ENCODE results near the gene PAX3. TPM values are rescaled to one million over a fixed set of nuclear protein-coding genes. Genes with fewer than 3 reads are reported as not detected.

PAX3 gene
- total RNA-seq, 2 experiments from 2014 or later, result not detected

- Mint-ChIP-seq H3K27ac (no peak overlapping the region), H3K27me3 (ENCODE audit: low read depth) (peaks cover 87% of the 10 kb centered on the region), H3K9me3 (no peaks in the 10 kb centered on the region), H3K36me3 (ENCODE audit: low read depth) (no peaks in the 10 kb centered on the region), H3K4me1 (ENCODE audit: low read depth) (peaks cover 17% of the 10 kb centered on the region), H3K4me3 (no peak overlapping the region)
- intact Hi-C loops (cut with micrococcal nuclease), result no loop called here
- DNase-seq, result no peak
- CTCF ChIA-PET, result no interaction called here
Observed at GRCh38 chr2:222291485-222291841, 7.3 kb downstream of the PAX3 start.

DNA sequence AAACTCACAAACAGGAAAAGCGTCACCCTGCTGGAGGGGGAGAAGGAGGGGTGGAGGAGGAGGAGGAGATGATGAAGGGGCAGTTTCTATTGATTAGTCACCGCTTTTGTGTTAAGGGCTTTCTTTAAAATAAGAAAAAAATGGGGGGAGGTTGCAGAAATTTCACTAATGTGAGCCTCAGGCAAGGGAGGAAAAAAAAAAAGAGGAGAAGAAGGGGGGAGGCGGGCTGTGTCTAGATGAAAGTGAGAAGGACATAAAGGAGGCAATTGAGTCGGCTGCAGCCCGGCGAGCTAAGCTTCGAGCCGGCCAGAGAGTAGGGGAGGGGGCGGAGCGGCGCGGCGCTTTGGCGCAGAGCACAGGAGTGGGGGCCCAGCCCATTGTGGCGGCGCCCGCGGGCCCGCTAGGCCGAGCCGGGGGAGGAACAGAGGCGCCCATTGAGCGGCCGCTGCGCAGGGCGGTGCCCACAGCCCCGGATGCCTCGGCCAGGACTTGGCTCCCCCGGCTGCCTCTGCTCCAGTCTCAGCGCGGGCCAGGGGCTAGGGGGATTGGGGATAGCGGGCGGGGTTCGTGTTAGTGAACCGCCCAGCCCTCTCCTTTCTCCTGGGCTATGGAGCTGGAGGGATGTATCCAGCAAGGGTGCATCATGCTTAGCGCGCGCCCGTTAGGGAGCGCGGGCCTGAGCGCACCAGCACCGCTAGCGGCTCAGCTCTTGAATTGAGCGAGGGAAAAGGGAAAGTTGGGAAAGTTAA is 7.9 kb downstream of the PAX3 start:
- Mint-ChIP-seq H3K9me3 (no peaks in the 10 kb centered on the region), H3K27ac (no peak overlapping the region), H3K4me3 (no peak overlapping the region), H3K4me1 (ENCODE audit: low read depth) (peaks cover 14% of the 10 kb centered on the region), H3K27me3 (ENCODE audit: low read depth) (peaks cover 86% of the 10 kb centered on the region), H3K36me3 (ENCODE audit: low read depth) (no peaks in the 10 kb centered on the region)
- CTCF ChIA-PET, result no interaction called here
- intact Hi-C loops (cut with micrococcal nuclease), result no loop called here
- DNase-seq, result no peak

- no peak overlapping the region for H3K4me3 Mint-ChIP-seq
- intact Hi-C loops (cut with micrococcal nuclease), result no loop called here
- no peaks in the 10 kb centered on the region for H3K9me3 Mint-ChIP-seq
- H3K27ac Mint-ChIP-seq, result no peak overlapping the region
- CTCF ChIA-PET, result no interaction called here
- no peak for DNase-seq
- H3K36me3 Mint-ChIP-seq (ENCODE audit: low read depth), result no peaks in the 10 kb centered on the region
- peaks cover 9% of the 10 kb centered on the region for H3K4me1 Mint-ChIP-seq (ENCODE audit: low read depth)
- H3K27me3 Mint-ChIP-seq (ENCODE audit: low read depth), result peaks cover 80% of the 10 kb centered on the region
Observed at GRCh38 chr2:222290401-222290735, 8.4 kb downstream of the PAX3 start.

- Mint-ChIP-seq H3K36me3 (ENCODE audit: low read depth) (no peaks in the 10 kb centered on the region), H3K4me3 (no peak overlapping the region), H3K9me3 (no peaks in the 10 kb centered on the region), H3K4me1 (ENCODE audit: low read depth) (peaks cover 4% of the 10 kb centered on the region), H3K27ac (no peak overlapping the region), H3K27me3 (ENCODE audit: low read depth) (peaks cover 78% of the 10 kb centered on the region)
- DNase-seq, result no peak
- CTCF ChIA-PET, result interaction anchor here (0.6 kb wide), 1 partner anchor 459 kb away, joined by 3 read pairs; no protein-coding TSS in a partner anchor
- intact Hi-C loops (cut with micrococcal nuclease), result no loop called here
Observed at GRCh38 chr2:222289278-222290160, 9.3 kb downstream of the PAX3 start.

DNA sequence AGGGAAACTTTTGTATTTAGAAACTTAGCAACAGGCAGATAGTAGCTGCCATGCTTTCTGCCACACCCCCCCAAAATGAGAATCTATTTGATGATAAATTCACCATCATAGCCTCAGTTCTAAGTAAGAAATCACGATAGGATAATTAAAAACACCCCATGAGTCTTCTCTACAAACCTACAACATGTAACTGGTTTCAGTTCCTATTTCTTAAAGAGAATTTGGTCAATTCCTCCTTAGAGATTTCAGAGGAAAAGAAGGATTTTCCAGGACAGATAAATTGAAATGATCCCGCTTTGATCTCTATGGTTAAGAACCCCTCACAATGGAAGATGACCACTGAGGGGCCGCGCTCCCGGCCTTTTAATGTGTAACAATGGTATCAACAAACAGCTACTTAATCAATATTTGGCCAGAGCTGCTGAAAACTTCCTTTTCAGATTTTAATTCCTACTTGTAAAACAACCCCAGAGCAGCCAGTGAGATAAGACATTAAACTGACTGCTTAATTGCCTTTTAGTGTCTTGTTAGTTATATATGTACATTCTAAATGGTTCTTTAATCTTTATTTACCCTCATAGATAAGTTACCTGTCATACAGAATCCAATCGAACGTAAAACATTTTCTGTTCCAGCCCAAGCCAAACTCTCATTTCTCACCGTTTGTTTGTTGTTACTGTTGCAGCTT is 10.1 kb downstream of the PAX3 start:
- H3K4me1 Mint-ChIP-seq (ENCODE audit: low read depth), result peaks cover 4% of the 10 kb centered on the region
- no peaks in the 10 kb centered on the region for H3K9me3 Mint-ChIP-seq
- H3K27ac Mint-ChIP-seq, result no peak overlapping the region

GRCh38 chr2:222287862-222288479 is 10.8 kb downstream of the PAX3 start:
- H3K27ac Mint-ChIP-seq, result no peak overlapping the region
- intact Hi-C loops (cut with micrococcal nuclease), result no loop called here
- CTCF ChIA-PET, result no interaction called here
- H3K4me1 Mint-ChIP-seq (ENCODE audit: low read depth), result peaks cover 4% of the 10 kb centered on the region
- no peak for DNase-seq
- H3K27me3 Mint-ChIP-seq (ENCODE audit: low read depth), result peaks cover 72% of the 10 kb centered on the region
- H3K4me3 Mint-ChIP-seq, result no peak overlapping the region
- H3K9me3 Mint-ChIP-seq, result no peaks in the 10 kb centered on the region
- H3K36me3 Mint-ChIP-seq (ENCODE audit: low read depth), result no peaks in the 10 kb centered on the region

More for the DNA sequence above, 10.1 kb downstream of the PAX3 start:
- no peak for DNase-seq
- Mint-ChIP-seq H3K4me3 (no peak overlapping the region), H3K36me3 (ENCODE audit: low read depth) (no peaks in the 10 kb centered on the region), H3K27me3 (ENCODE audit: low read depth) (peaks cover 76% of the 10 kb centered on the region)
- CTCF ChIA-PET, result no interaction called here
- intact Hi-C loops (cut with micrococcal nuclease), result no loop called here

DNA sequence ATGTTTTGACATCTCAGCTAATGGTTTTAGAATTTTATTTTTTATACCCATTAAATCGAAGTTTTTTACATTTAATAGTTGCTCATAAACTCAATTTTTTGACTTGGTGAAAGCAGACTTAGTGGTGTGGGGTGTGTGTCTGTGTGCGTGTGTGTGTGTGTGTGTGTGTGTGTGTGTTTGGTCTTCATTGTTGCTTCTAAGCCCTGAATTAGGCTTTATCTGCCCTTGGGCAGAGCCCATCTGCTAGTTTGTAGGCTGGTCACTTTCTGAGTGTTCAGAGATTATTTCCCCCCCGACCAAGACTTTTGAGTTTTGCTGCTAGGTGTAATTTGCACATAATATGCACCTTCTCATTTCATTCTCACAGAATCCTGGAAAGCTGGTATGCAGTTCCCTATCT is 14.3 kb downstream of the PAX3 start:
- intact Hi-C loops (cut with micrococcal nuclease), result no loop called here
- Mint-ChIP-seq H3K36me3 (ENCODE audit: low read depth) (no peaks in the 10 kb centered on the region), H3K27ac (no peak overlapping the region), H3K27me3 (ENCODE audit: low read depth) (peaks cover 43% of the 10 kb centered on the region), H3K9me3 (no peaks in the 10 kb centered on the region), H3K4me3 (no peak overlapping the region), H3K4me1 (ENCODE audit: low read depth) (no peaks in the 10 kb centered on the region)
- CTCF ChIA-PET, result no interaction called here
- no peak for DNase-seq

DNA sequence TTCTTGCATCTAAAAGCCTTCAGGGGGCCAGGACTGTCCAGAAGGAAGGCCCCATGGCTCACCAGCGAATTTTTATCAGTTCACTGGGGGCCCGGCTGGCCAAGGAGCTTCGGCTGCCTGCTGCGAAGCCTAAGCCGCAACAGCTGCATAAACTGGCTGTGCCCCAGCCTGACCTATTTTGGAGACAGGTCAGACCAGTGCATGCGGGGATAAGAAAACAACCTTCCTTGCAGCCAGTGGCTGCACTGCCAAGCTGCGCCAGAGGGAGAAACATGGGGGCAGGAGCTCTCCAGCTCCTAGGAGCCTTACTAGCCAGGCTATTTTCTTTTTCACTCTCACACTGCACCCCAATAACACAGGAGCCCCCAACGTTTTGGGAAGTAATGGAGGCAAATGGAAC is 15.2 kb downstream of the PAX3 start:
- Mint-ChIP-seq H3K27ac (no peak overlapping the region), H3K36me3 (ENCODE audit: low read depth) (no peaks in the 10 kb centered on the region), H3K27me3 (ENCODE audit: low read depth) (peaks cover 38% of the 10 kb centered on the region), H3K4me3 (no peak overlapping the region), H3K9me3 (no peaks in the 10 kb centered on the region), H3K4me1 (ENCODE audit: low read depth) (no peaks in the 10 kb centered on the region)
- intact Hi-C loops (cut with micrococcal nuclease), result no loop called here
- CTCF ChIA-PET, result no interaction called here
- no peak for DNase-seq

GRCh38 chr2:222281506-222281905 is 17.3 kb downstream of the PAX3 start:
- no peaks in the 10 kb centered on the region for H3K4me1 Mint-ChIP-seq (ENCODE audit: low read depth)
- no peak overlapping the region for H3K4me3 Mint-ChIP-seq
- no peak for DNase-seq
- H3K27me3 Mint-ChIP-seq (ENCODE audit: low read depth), result peaks cover 25% of the 10 kb centered on the region
- no peaks in the 10 kb centered on the region for H3K36me3 Mint-ChIP-seq (ENCODE audit: low read depth)
- CTCF ChIA-PET, result no interaction called here
- H3K27ac Mint-ChIP-seq, result no peak overlapping the region
- intact Hi-C loops (cut with micrococcal nuclease), result no loop called here
- no peaks in the 10 kb centered on the region for H3K9me3 Mint-ChIP-seq

- Mint-ChIP-seq H3K27me3 (ENCODE audit: low read depth) (peaks cover 20% of the 10 kb centered on the region), H3K27ac (no peak overlapping the region), H3K36me3 (ENCODE audit: low read depth) (no peaks in the 10 kb centered on the region), H3K9me3 (no peaks in the 10 kb centered on the region), H3K4me3 (no peak overlapping the region), H3K4me1 (ENCODE audit: low read depth) (no peaks in the 10 kb centered on the region)
- intact Hi-C loops (cut with micrococcal nuclease), result no loop called here
- CTCF ChIA-PET, result no interaction called here
- DNase-seq, result no peak
Observed at GRCh38 chr2:222280795-222281194, 18.0 kb downstream of the PAX3 start.

- no peak for DNase-seq
- CTCF ChIA-PET, result no interaction called here
- H3K27ac Mint-ChIP-seq, result no peak overlapping the region
- intact Hi-C loops (cut with micrococcal nuclease), result no loop called here
- no peaks in the 10 kb centered on the region for H3K4me1 Mint-ChIP-seq (ENCODE audit: low read depth)
- no peaks in the 10 kb centered on the region for H3K36me3 Mint-ChIP-seq (ENCODE audit: low read depth)
- H3K9me3 Mint-ChIP-seq, result no peaks in the 10 kb centered on the region
- peaks cover 7% of the 10 kb centered on the region for H3K27me3 Mint-ChIP-seq (ENCODE audit: low read depth)
- no peak overlapping the region for H3K4me3 Mint-ChIP-seq
Observed at GRCh38 chr2:222272446-222273015, 26.3 kb downstream of the PAX3 start.

- no peak overlapping the region for H3K4me3 Mint-ChIP-seq
- H3K9me3 Mint-ChIP-seq, result no peaks in the 10 kb centered on the region
- no peaks in the 10 kb centered on the region for H3K36me3 Mint-ChIP-seq (ENCODE audit: low read depth)
- intact Hi-C loops (cut with micrococcal nuclease), result no loop called here
- no peaks in the 10 kb centered on the region for H3K4me1 Mint-ChIP-seq (ENCODE audit: low read depth)
- DNase-seq, result no peak
- no peak overlapping the region for H3K27ac Mint-ChIP-seq
- CTCF ChIA-PET, result no interaction called here
- peaks cover 3% of the 10 kb centered on the region for H3K27me3 Mint-ChIP-seq (ENCODE audit: low read depth)
Observed at GRCh38 chr2:222271854-222272253, 26.9 kb downstream of the PAX3 start.

All from activated naive CD4-positive, alpha-beta T cell treated with anti-CD3 and anti-CD28 coated beads for 36 hours (primary cell).